Astrocyte of the cerebellum (primary cell): ENCODE measurements around the gene WTAP.

ENCODE experiments used
- DNase-seq: peaks from one replicate; pipeline ENCODE4 v3.0.0-alpha.2; 2011; ENCODE audit warnings: low read depth
- H3K4me3 ChIP-seq: 2 replicates; pipeline ENCODE4 v1.5.1; 2011; ENCODE audit warnings: mild to moderate bottlenecking, low read depth, low read length, moderate library complexity
- in situ Hi-C: cut with HindIII; loops from 2 replicates; pipeline ENCODE4 v1.10.0; 2017; ENCODE audit warnings: low sequenced_read_pairs
- TF ChIP-seq, protein P1 (sequence below): IDR thresholded peaks from 2 replicates; pipeline ENCODE4 v1.5.1; 2012; ENCODE audit warnings: low read length, low read depth, moderate library complexity, mild to moderate bottlenecking; ENCODE audit errors: missing control alignments

Gene WTAP

GRCh38 chr6:159761129-159761872, 34.0 kb downstream of the WTAP start:
- DNase-seq: no peak
- TF ChIP-seq, protein P1, sequence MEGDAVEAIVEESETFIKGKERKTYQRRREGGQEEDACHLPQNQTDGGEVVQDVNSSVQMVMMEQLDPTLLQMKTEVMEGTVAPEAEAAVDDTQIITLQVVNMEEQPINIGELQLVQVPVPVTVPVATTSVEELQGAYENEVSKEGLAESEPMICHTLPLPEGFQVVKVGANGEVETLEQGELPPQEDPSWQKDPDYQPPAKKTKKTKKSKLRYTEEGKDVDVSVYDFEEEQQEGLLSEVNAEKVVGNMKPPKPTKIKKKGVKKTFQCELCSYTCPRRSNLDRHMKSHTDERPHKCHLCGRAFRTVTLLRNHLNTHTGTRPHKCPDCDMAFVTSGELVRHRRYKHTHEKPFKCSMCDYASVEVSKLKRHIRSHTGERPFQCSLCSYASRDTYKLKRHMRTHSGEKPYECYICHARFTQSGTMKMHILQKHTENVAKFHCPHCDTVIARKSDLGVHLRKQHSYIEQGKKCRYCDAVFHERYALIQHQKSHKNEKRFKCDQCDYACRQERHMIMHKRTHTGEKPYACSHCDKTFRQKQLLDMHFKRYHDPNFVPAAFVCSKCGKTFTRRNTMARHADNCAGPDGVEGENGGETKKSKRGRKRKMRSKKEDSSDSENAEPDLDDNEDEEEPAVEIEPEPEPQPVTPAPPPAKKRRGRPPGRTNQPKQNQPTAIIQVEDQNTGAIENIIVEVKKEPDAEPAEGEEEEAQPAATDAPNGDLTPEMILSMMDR: no peak
- peak overlapping the region; percentile 76 for H3K4me3 ChIP-seq
- in situ Hi-C loops: no loop called here

- TF ChIP-seq, protein P1: no peak
- DNase-seq: peak; percentile 88
Observed at GRCh38 chr6:159761873-159762680, 34.8 kb downstream of the WTAP start, which contains the start of gene ACAT2. TSS of gene ACAT2 (plus strand) at chr6:159762045. CDS start at chr6:159762088, 43 bp downstream.

GRCh38 chr6:159762681-159763293, 35.5 kb downstream of the WTAP start:
- in situ Hi-C loops: no loop called here
- H3K4me3 ChIP-seq: peak overlapping the region; percentile 76
- no peak for DNase-seq
- TF ChIP-seq, protein P1: no peak

More at GRCh38 chr6:159761873-159762680, 34.8 kb downstream of the WTAP start, which contains the start of gene ACAT2:
- H3K4me3 ChIP-seq: peak within 1 kb of the TSS; percentile 76
- in situ Hi-C loops: no loop called here

DNA sequence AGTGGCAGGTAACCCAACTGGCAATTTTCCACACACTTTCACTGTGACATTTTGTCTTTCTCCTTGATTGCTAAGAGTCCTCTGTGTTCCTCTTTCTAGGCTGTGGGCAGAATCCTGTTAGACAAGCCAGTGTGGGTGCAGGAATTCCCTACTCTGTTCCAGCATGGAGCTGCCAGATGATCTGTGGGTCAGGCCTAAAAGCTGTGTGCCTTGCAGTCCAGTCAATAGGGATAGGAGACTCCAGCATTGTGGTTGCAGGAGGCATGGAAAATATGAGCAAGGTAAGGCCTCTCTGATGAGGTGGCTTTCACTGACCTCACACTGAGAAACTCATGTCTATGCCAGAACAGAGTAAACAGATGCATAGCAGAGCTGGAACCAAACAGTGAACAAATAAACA, 39.6 kb downstream of the WTAP start:
- no peak overlapping the region for H3K4me3 ChIP-seq
- in situ Hi-C loops: no loop called here
- DNase-seq: no peak
- TF ChIP-seq, protein P1: no peak

DNA sequence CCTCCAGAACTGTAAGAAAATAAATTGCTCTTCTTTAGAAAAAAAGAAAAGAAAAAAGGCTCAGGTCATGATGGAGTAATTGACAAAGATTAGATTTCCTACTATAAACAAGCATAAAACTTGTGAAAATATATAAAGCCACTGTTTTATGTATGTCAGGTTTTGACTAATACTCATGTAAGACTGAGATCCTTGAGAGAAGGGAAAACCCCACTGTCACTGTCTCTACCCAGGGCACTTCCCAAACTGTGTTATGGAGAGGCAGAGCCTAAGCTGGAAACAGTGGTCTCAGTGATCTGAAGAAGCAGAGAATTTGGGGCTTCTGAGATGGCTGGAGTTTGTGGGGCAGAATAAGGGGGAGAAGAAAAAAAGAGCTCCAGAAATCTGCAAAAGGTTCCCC, 42.2 kb downstream of the WTAP start:
- in situ Hi-C loops: no loop called here
- no peak for DNase-seq
- TF ChIP-seq, protein P1: no peak
- H3K4me3 ChIP-seq: no peak overlapping the region

DNA sequence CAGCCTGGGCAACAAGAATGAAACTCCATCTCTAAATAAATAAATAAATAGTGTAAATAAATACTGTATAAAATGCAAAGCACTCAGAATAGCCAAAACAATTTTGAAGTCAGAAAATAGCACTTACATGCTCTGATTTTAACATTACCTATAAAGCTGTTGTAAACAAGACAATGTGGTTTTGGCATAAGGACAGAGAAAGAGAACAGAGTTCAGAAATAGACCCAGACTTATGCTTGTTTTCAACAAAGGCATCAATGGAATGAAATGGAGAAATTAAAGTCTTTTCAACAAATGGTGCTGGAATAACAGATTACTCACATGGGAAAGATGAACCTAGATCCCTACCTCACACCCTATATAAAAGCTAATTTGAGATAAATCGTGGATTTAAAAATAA, 44.9 kb downstream of the WTAP start:
- no peak for DNase-seq
- H3K4me3 ChIP-seq: no peak overlapping the region
- in situ Hi-C loops: no loop called here
- TF ChIP-seq, protein P1: no peak
